Glutamatergic neuron (in vitro differentiated cells): ENCODE results near the gene HMGB3. TPM values are rescaled to one million over a fixed set of nuclear protein-coding genes. Genes with fewer than 3 reads are reported as not detected.

ENCODE experiments used
- DNase-seq: peaks from one replicate; pipeline ENCODE4 v3.0.0; 2022
- H3K27ac Mint-ChIP-seq: one replicate; pipeline ENCODE4 v1.8.0; 2020; ENCODE audit warnings: mild to moderate bottlenecking, mixed read lengths, inconsistent platforms; ENCODE audit not compliant: unreplicated experiment
- H3K27me3 Mint-ChIP-seq: one replicate; pipeline ENCODE4 v1.8.0; 2020; ENCODE audit warnings: mild to moderate bottlenecking, moderate library complexity, mixed read lengths, inconsistent platforms; ENCODE audit not compliant: unreplicated experiment
- H3K36me3 Mint-ChIP-seq: one replicate; pipeline ENCODE4 v1.8.0; 2020; ENCODE audit warnings: mild to moderate bottlenecking, mixed read lengths, inconsistent platforms; ENCODE audit not compliant: unreplicated experiment
- H3K4me1 Mint-ChIP-seq: one replicate; pipeline ENCODE4 v1.8.0; 2020; ENCODE audit warnings: mild to moderate bottlenecking, low read depth, mixed read lengths, inconsistent platforms; ENCODE audit not compliant: unreplicated experiment
- H3K4me3 Mint-ChIP-seq: one replicate; pipeline ENCODE4 v1.8.0; 2020; ENCODE audit warnings: mild to moderate bottlenecking, mixed read lengths, inconsistent platforms; ENCODE audit not compliant: unreplicated experiment
- H3K9me3 Mint-ChIP-seq: one replicate; pipeline ENCODE4 v1.8.0; 2020; ENCODE audit warnings: mild to moderate bottlenecking, moderate library complexity, mixed read lengths, inconsistent platforms; ENCODE audit not compliant: unreplicated experiment
- total RNA-seq: library from RNA; stranded (reverse); fragmentation: NEBNext Ultra II Directional; extraction: Animal tissue kit (Norgen Biotek cat#: 25700); gene quantifications from one replicate; pipeline ENCODE4 v1.2.1, GENCODE V29; 2021; ENCODE audit not compliant: unreplicated experiment
- TF ChIP-seq, protein P1 (sequence below): fragments of 200-600 bp; sonication (generic); IDR thresholded peaks from one replicate; pipeline ENCODE4 v1.5.0; 2021; ENCODE audit not compliant: partially characterized antibody, unreplicated experiment

The HMGB3 gene
- total RNA-seq, 1 donor from 2014 or later: 131 TPM

DNA sequence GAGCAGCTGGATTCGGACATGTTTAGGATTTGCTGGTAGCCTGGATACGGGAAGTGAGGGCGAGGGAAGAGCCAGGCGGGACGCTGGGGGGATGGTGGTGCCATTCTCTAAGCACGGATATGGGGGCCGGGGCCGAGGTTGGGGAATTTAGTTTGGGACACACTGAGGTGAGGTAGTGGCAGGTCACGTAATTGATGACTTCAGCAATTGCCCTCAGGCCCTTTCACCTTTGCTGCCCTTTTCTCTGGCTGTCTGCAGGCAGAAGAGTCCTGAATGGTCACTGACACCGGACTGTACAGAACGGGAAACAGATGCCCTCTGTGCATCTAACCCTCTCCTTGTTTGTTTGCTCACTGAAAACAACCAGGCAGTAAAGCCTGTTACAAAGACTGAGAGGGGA is 16.9 kb upstream of the HMGB3 start:
- Mint-ChIP-seq H3K9me3 (no peaks in the 10 kb centered on the region), H3K4me1 (no peaks in the 10 kb centered on the region), H3K36me3 (no peaks in the 10 kb centered on the region), H3K27me3 (peaks cover 5% of the 10 kb centered on the region), H3K4me3 (no peak overlapping the region), H3K27ac (no peak overlapping the region)
- TF ChIP-seq, protein P1, sequence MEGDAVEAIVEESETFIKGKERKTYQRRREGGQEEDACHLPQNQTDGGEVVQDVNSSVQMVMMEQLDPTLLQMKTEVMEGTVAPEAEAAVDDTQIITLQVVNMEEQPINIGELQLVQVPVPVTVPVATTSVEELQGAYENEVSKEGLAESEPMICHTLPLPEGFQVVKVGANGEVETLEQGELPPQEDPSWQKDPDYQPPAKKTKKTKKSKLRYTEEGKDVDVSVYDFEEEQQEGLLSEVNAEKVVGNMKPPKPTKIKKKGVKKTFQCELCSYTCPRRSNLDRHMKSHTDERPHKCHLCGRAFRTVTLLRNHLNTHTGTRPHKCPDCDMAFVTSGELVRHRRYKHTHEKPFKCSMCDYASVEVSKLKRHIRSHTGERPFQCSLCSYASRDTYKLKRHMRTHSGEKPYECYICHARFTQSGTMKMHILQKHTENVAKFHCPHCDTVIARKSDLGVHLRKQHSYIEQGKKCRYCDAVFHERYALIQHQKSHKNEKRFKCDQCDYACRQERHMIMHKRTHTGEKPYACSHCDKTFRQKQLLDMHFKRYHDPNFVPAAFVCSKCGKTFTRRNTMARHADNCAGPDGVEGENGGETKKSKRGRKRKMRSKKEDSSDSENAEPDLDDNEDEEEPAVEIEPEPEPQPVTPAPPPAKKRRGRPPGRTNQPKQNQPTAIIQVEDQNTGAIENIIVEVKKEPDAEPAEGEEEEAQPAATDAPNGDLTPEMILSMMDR: no peak
- no peak for DNase-seq

DNA sequence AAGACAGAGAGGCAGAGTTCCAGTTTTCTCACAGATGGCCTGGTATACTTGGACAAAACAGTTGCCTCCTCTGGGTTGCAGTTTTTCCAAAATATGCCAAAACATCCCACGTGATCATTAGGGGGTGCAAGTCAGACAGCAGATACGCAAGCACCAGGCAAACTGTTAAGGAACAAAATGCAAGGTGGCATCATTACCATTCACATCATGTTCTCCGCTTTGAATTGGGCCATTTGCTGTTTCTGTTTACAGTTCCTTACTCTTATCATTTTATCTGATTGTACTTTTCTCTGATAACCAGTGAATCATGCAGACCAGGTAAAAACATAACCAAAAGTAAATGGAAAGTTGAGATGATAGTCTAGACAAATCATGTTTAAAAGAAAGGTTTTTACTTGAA is 16.4 kb upstream of the HMGB3 start:
- Mint-ChIP-seq H3K36me3 (no peaks in the 10 kb centered on the region), H3K4me3 (no peak overlapping the region), H3K27ac (no peak overlapping the region), H3K9me3 (no peaks in the 10 kb centered on the region), H3K4me1 (no peaks in the 10 kb centered on the region), H3K27me3 (peaks cover 5% of the 10 kb centered on the region)
- DNase-seq: no peak
- TF ChIP-seq, protein P1: no peak

DNA sequence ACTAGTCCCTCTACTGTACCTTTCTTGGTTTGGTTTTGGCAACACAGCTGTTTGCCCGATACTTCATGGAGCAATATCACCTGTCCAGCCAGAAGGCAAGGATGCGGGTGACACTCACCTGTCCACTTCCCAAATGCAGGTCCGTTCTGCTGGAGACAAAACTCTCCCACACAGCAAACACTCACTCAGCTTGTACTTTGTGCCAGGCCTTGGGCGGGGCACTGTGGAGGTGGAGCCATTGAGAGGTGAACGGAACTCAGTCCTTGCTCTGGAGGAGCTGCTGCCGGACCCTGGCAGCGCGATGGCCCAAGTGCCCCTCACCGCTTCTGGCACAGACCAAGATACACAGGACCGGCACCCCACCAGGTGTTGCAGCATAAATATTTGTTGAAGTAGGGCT is 15.3 kb upstream of the HMGB3 start:
- TF ChIP-seq, protein P1: no peak
- Mint-ChIP-seq H3K36me3 (no peaks in the 10 kb centered on the region), H3K4me3 (no peak overlapping the region), H3K9me3 (no peaks in the 10 kb centered on the region), H3K4me1 (no peaks in the 10 kb centered on the region), H3K27ac (no peak overlapping the region), H3K27me3 (peaks cover 5% of the 10 kb centered on the region)
- DNase-seq: no peak

DNA sequence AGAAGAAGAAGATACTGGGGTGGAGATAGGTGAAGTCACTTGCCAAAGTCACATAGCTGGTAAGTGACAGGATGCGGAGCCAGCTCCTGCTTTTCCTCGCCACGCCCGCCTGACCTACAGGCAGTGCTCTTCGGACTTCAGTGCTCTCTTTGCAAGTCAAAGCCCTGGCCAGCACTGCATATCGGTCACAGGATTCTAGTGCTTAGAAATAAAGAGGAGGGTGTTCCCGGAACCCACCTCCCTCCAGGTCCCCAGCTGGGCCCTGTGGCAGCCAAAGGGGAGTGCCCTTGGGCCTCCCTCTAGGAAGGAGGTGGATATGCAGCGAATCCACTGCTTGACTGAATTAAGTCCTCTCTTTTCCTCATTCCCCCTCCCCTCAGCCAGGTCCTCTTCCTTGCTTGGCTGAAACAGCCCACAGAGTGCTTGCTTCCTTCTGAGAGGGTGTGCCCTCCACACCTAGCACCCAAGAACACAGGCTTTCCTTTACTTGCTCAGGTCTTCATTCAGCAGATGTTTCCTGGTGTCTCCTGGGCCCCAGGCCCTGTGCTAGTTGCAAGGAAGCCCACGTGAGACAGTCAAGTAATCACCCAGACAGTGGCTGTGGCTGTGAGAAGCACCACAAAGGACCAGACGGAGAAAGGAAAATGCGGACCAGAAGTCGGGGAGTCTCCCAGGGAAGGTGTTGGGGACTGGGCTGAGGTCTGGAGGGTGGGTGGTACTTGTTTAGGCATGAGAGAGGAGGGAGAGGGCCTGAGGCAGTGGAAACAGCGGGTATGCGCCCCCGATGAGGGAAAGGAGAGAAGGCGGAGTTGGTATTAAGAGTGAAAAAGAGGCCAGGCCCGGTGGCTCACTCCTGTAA is 14.0 kb upstream of the HMGB3 start:
- TF ChIP-seq, protein P1: no peak
- peaks cover 5% of the 10 kb centered on the region for H3K27me3 Mint-ChIP-seq
- no peak for DNase-seq
- H3K4me1 Mint-ChIP-seq: no peaks in the 10 kb centered on the region
- no peak overlapping the region for H3K27ac Mint-ChIP-seq
- H3K36me3 Mint-ChIP-seq: no peaks in the 10 kb centered on the region
- no peak overlapping the region for H3K4me3 Mint-ChIP-seq
- H3K9me3 Mint-ChIP-seq: no peaks in the 10 kb centered on the region

DNA sequence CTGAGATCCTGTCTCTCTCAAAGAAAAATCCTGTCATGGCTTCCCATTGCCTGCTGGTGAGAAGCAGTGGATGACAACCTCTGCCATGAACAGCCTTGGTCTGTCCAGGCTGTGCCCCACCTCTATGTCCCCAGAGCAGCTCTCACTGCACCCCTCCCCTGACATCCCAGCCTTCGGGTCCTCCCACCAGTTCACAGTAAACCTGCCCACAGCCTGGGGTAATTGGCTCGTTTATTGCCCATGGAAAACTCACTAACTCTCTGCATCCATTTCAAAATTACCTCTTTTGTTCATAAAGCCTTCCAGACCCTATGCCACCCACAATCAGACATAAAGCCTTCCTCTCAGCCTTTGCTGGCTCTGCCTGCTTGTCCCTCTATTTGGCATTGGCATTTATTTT is 10.7 kb upstream of the HMGB3 start:
- H3K9me3 Mint-ChIP-seq: no peaks in the 10 kb centered on the region
- H3K27ac Mint-ChIP-seq: no peak overlapping the region
- peaks cover 2% of the 10 kb centered on the region for H3K27me3 Mint-ChIP-seq
- no peak for DNase-seq
- TF ChIP-seq, protein P1: no peak
- H3K4me3 Mint-ChIP-seq: no peak overlapping the region
- H3K4me1 Mint-ChIP-seq: no peaks in the 10 kb centered on the region
- no peaks in the 10 kb centered on the region for H3K36me3 Mint-ChIP-seq
